Cardiac septum (tissue), 1 donor: Measurements from ENCODE around the gene KRT24. TPM values are rescaled to one million over a fixed set of nuclear protein-coding genes. Genes with fewer than 3 reads are reported as not detected.

Experiments used
- total RNA-seq: library from RNA; stranded (reverse); fragmentation: NEBNext Ultra II Directional; extraction: Animal tissue kit (Norgen Biotek cat#: 25700); gene quantifications from one replicate; pipeline ENCODE4 v1.2.1, GENCODE V29; 2021
- donor health status: DM: no; HTN: no; CAD: no.

The KRT24 gene
- total RNA-seq, 1 donor from 2014 or later: not detected

Other genes starting within 250 kb of the KRT24 start
- not detected for gene TNS4, start 202.1 kb downstream of the KRT24 start, total RNA-seq
- gene CCR7, start 138.3 kb downstream of the KRT24 start, total RNA-seq: 0.32 TPM
- gene SMARCE1, start 55.9 kb downstream of the KRT24 start, total RNA-seq: 77.7 TPM
- not detected for gene KRT222, start 38.6 kb downstream of the KRT24 start, total RNA-seq
- gene KRT25, start 51.6 kb upstream of the KRT24 start, total RNA-seq: not detected
- gene KRT26, start 68.4 kb upstream of the KRT24 start, total RNA-seq: not detected
- not detected for gene KRT27, start 78.8 kb upstream of the KRT24 start, total RNA-seq
- gene KRT28, start 96.2 kb upstream of the KRT24 start, total RNA-seq: not detected
- gene KRT10, start 118.9 kb upstream of the KRT24 start, total RNA-seq: 45.2 TPM
- not detected for gene KRT12, start 163.5 kb upstream of the KRT24 start, total RNA-seq
- not detected for gene KRT20, start 181.5 kb upstream of the KRT24 start, total RNA-seq
- gene KRT23, start 233.9 kb upstream of the KRT24 start, total RNA-seq: 0.13 TPM